GM19240 (cell line): ENCODE results near the gene CTNNB1.

Source experiments
- DNase-seq: peaks from one replicate; pipeline ENCODE4 v3.0.0; 2011; ENCODE audit warnings: low spot score; ENCODE audit not compliant: insufficient read length

CTNNB1 gene

GRCh38 chr3:41192885-41193284 is 6.4 kb upstream of the CTNNB1 start:
- no peak for DNase-seq

- DNase-seq: no peak
Observed at GRCh38 chr3:41193794-41194539, 5.3 kb upstream of the CTNNB1 start.

DNA sequence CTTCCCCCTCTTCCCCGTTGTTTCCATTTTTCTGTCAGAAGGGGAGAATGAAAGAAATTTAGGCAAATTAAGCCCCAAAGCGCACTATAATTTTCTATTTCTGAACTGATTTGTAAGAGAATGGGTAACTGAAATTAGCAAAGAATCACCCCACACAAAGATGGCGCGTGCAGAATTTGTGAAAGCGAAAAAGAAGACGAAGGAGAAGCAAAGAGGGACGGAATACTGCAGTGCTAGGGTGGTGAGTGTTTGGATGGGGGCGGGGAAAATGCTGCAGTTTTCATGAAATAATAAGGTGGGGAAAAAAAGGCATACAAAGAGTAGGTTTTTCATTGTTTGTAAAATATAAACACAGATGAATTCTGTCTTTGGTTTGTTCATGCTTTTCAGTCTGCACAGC is 4.6 kb upstream of the CTNNB1 start:
- no peak for DNase-seq

DNA sequence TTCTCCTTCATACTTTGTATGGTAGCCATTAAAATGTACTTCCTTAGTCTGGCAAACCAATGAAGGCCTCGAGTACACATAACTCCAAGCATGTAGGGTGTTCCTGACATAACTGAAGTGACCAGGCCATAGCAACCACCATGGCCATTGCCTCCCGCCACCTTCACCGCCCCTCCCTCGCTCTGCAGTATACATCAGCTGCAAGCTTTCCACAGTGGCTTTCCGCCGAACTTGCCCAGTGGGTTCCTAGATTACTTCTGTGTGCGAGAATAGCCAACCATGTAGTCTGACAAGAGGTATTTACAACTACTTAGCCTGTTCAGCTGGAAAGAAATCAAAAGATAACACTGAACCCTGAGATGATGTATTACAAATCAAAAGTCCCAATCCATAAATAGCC is 3.4 kb upstream of the CTNNB1 start:
- no peak for DNase-seq

DNA sequence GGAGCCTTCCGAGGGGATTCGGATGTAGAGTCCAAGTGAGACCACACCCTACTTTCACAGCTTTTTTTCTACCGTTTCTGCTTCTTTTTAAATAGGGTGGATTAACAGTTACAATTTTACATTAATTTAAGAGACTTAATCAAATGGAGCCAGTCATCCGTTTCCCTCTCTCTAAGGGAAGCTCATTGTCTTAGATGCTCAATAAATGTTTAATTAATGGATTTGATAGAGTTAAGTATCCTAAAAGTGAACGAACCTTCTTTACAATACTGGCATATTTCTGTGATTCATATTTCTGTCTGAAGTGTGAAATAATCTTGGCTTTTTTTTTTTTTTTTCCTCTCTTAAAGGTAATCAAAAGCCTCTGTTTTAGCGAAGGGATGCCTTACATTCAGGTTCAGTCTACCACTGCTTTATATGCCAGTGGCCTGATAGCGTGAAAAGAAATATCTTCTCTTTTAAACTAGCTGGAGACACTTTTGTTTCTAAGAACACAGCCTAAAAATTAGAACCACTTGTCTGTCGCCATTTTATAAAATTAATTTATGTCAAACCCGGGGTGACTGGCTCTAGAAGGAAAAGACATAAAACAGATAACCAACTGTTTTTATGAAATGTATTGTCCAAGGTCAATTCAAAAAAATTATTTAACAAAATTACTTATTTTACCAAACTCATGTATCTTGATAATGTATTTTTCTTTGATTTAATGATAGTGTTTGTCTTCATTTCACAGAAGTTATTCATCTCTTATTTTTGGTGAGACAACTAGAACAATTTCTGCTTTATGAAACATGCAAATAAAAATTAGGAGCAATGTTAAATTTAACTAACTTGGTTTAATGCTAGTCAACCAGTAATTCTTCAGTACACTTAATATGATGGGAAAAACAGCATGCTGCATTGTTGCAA is 2.5 kb upstream of the CTNNB1 start:
- no peak for DNase-seq

GRCh38 chr3:41198046-41198445 is 1.3 kb upstream of the CTNNB1 start:
- no peak for DNase-seq

DNA sequence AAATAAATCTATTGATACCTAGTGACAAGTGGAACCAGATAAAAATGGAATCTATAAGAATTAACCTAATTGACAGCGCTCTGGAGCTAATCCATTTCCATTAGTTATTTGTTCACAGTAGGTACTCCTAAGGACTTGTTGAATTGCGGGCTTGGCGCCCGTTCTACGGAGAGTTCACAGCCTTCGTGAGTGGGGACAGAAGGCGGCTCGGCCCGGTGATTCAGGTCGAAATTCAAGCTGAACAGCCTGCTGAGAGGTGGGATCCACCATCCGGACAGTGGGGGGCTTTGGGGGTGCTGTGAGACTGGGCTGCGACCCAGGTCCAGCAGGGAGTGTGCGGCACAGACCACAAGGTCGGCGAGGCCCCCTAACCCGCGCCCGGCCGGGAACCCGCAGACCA is 779 bp upstream of the CTNNB1 start:
- DNase-seq: no peak

- no peak for DNase-seq
Observed at GRCh38 chr3:41199866-41200668, 762 bp downstream of the CTNNB1 start.

- DNase-seq: no peak
Observed at GRCh38 chr3:41200669-41201021, 1.3 kb downstream of the CTNNB1 start.

DNA sequence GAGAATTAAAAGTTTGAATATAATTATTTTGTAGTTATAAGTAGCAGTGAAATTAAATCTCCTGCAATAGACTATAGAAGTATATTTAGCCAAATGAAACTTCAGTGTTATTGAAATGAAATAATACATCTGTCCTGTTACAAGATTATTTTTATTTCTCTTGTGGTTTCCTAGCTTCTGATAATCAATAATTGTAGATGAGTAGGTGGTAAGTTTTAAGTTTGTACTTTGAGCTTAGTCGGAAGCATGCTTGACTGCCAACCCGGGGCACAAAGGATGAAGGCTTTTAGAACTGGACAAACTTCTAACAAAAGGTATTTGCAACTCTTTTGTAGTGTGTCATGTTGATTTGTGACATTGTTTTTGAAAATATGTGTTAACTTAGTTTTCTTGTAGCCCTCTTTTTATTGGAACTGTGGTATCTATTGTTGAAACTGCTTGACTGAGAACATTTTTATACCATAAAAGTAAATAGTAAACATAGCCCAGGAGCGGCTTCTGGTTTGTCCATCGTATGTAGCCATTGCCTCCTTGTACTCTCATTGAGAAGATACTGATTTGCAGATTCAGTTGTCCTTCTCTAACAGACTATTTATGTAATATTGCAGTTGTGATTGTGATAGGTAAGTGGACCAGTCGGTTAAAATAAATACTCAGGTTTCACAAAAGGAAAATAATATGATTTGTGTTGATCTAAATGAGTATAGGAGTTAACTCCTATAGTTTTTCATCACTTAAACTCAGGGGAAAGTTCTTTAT is 2.9 kb downstream of the CTNNB1 start:
- DNase-seq: no peak

GRCh38 chr3:41202834-41203345 is 3.6 kb downstream of the CTNNB1 start:
- DNase-seq: no peak

DNA sequence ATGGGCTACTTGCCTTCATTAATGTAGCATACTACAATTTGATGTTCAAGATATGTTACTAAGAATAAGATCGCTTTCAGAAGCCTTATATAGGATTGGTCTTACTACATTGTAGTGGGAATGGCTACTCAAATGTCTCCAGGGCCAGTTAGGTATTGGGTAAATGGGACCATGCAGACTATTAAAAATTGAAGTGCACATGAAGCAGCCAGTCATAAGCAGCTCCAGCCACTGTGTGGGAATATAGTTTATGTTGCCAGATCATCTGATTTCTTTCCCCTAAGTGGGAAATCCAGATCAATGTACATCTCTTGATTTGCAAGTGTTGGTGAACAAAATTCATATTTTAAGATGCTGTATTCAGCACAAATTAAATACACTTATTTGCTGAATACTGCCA is 5.1 kb downstream of the CTNNB1 start:
- no peak for DNase-seq

GRCh38 chr3:41205591-41205990 is 6.3 kb downstream of the CTNNB1 start:
- no peak for DNase-seq

GRCh38 chr3:41207355-41207754 is 8.1 kb downstream of the CTNNB1 start:
- no peak for DNase-seq

- DNase-seq: no peak
Observed at GRCh38 chr3:41208507-41209220, 9.4 kb downstream of the CTNNB1 start.

GRCh38 chr3:41209646-41210045 is 10.3 kb downstream of the CTNNB1 start:
- no peak for DNase-seq

- DNase-seq: no peak
Observed at GRCh38 chr3:41210966-41211365, 11.7 kb downstream of the CTNNB1 start.

- no peak for DNase-seq
Observed at GRCh38 chr3:41212088-41212487, 12.8 kb downstream of the CTNNB1 start.

- no peak for DNase-seq
Observed at GRCh38 chr3:41213588-41213987, 14.3 kb downstream of the CTNNB1 start.

- no peak for DNase-seq
Observed at GRCh38 chr3:41216422-41216821, 17.1 kb downstream of the CTNNB1 start.
